ENCODE results near the gene RTP4.

RTP4 gene

GRCh38 chr3:187396661-187397060 lies 28.5 kb downstream of the RTP4 start:
- Histone ChIP-seq H3K9me3 (replicated peaks; ENCODE audit: insufficient read depth, low read length) (no peaks in the 10 kb centered on the region), H3K4me3 (ENCODE audit: low read length) (no peak overlapping the region), H3F3A (ENCODE audit: insufficient read depth, low read length) (no peaks in the 10 kb centered on the region), H3K4me1 (ENCODE audit: low read length) (no peaks in the 10 kb centered on the region), H3K79me2 (ENCODE audit: low read length) (no peaks in the 10 kb centered on the region), H3K27me3 (replicated peaks; ENCODE audit: insufficient read depth, low read length) (no peaks in the 10 kb centered on the region), H3K4me2 (ENCODE audit: low read depth, low read length) (no peak overlapping the region), H4K20me1 (ENCODE audit: insufficient read depth, low read length) (no peaks in the 10 kb centered on the region), H2AFZ (ENCODE audit: low read length) (no peak overlapping the region), H3K9ac (ENCODE audit: low read length) (no peak overlapping the region), H3K36me3 (replicated peaks; ENCODE audit: insufficient read depth, low read length) (no peaks in the 10 kb centered on the region), H3K9me2 (replicated peaks; ENCODE audit: insufficient read depth, low read length) (no peaks in the 10 kb centered on the region), H3K27ac (ENCODE audit: low read length) (no peak overlapping the region)
- TF ChIP-seq EZH2phosphoT487 (IDR thresholded peaks at IDR 0.05; ENCODE audit: low read length) (no peak), CTCF (IDR thresholded peaks at IDR 0.05; ENCODE audit: low read length) (no peak), EZH2 (optimal IDR thresholded peaks at IDR 0.05; ENCODE audit: low read depth, low read length) (no peak)
- no peak for DNase-seq

DNA sequence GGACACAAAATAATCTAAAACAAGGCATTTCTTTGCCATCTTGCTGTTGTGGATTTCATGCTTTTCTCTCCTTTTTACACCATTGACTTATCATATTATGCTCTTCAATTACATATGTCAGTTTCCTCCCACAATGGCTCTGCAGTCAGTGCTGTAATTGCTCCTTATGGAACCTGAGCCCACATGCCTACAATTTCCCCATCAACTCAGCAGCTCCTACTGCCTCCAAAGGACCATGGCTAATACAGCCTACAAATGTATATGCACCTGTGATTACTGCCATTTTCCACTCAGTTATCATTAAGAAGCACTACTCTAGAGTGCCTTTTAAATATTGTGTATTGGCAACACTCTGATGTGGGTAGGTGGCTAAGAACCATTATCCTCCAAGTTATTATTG lies 30.8 kb downstream of the RTP4 start:
- Histone ChIP-seq H3K79me2 (ENCODE audit: low read length) (no peaks in the 10 kb centered on the region), H3K4me2 (ENCODE audit: low read depth, low read length) (no peak overlapping the region), H3K9ac (ENCODE audit: low read length) (no peak overlapping the region), H3K27me3 (replicated peaks; ENCODE audit: insufficient read depth, low read length) (no peaks in the 10 kb centered on the region), H3K4me3 (ENCODE audit: low read length) (no peak overlapping the region), H2AFZ (ENCODE audit: low read length) (no peak overlapping the region), H3K9me3 (replicated peaks; ENCODE audit: insufficient read depth, low read length) (no peaks in the 10 kb centered on the region), H3F3A (ENCODE audit: insufficient read depth, low read length) (no peaks in the 10 kb centered on the region), H3K9me2 (replicated peaks; ENCODE audit: insufficient read depth, low read length) (no peaks in the 10 kb centered on the region), H3K27ac (ENCODE audit: low read length) (no peak overlapping the region), H3K4me1 (ENCODE audit: low read length) (no peaks in the 10 kb centered on the region), H4K20me1 (ENCODE audit: insufficient read depth, low read length) (no peaks in the 10 kb centered on the region), H3K36me3 (replicated peaks; ENCODE audit: insufficient read depth, low read length) (no peaks in the 10 kb centered on the region)
- no peak for DNase-seq
- TF ChIP-seq CTCF (IDR thresholded peaks at IDR 0.05; ENCODE audit: low read length): no peak
- no peak for TF ChIP-seq EZH2phosphoT487 (IDR thresholded peaks at IDR 0.05; ENCODE audit: low read length)
- TF ChIP-seq EZH2 (optimal IDR thresholded peaks at IDR 0.05; ENCODE audit: low read depth, low read length): no peak

DNA sequence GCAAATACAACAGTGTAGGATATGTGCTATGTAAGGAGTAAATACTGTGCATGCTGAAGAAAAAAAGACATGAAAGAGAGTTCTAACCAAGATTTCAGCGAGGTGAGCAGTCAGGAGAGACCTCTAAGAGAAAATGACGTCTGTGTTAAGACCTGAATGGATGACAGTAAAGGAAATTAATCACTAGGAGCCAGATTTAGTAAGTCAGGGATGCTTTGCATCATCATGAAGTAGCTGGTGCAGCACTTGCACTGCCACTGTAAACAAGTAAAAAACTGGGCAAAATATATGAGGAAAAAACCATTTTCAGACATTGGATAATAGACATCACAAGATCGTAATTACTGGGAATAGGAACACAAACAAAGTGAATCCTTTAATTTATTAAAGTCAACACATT lies 32.6 kb downstream of the RTP4 start:
- no peak for TF ChIP-seq EZH2phosphoT487 (IDR thresholded peaks at IDR 0.05; ENCODE audit: low read length)
- no peak for TF ChIP-seq EZH2 (optimal IDR thresholded peaks at IDR 0.05; ENCODE audit: low read depth, low read length)
- no peak for TF ChIP-seq CTCF (IDR thresholded peaks at IDR 0.05; ENCODE audit: low read length)
- H3K36me3 ChIP-seq (replicated peaks; ENCODE audit: insufficient read depth, low read length): no peaks in the 10 kb centered on the region
- no peaks in the 10 kb centered on the region for H3K4me1 ChIP-seq (ENCODE audit: low read length)

More for the DNA sequence above, 32.6 kb downstream of the RTP4 start:
- DNase-seq: no peak
- no peaks in the 10 kb centered on the region for H3K9me3 ChIP-seq (replicated peaks; ENCODE audit: insufficient read depth, low read length)
- no peaks in the 10 kb centered on the region for H3K27me3 ChIP-seq (replicated peaks; ENCODE audit: insufficient read depth, low read length)
- no peaks in the 10 kb centered on the region for H3F3A ChIP-seq (ENCODE audit: insufficient read depth, low read length)
- no peaks in the 10 kb centered on the region for H4K20me1 ChIP-seq (ENCODE audit: insufficient read depth, low read length)
- no peak overlapping the region for H3K4me3 ChIP-seq (ENCODE audit: low read length)
- no peak overlapping the region for H3K4me2 ChIP-seq (ENCODE audit: low read depth, low read length)
- H3K27ac ChIP-seq (ENCODE audit: low read length): no peak overlapping the region
- H3K9me2 ChIP-seq (replicated peaks; ENCODE audit: insufficient read depth, low read length): no peaks in the 10 kb centered on the region
- no peak overlapping the region for H2AFZ ChIP-seq (ENCODE audit: low read length)
- H3K9ac ChIP-seq (ENCODE audit: low read length): no peak overlapping the region
- H3K79me2 ChIP-seq (ENCODE audit: low read length): no peaks in the 10 kb centered on the region
